Activated T-helper 1 cell treated with anti-CD3 and anti-CD28 coated beads, Interleukin-12 subunit alpha, Interleukin-12 subunit beta, Interleukin-2, Interleukin-4 antibody, amounts not matched to agents 30 ng/mL and 10 ng/mL and 1 ng/mL, durations not matched to agents 14 hours and 24 hours and 36 hours (primary cell): ENCODE data around the gene ENPP1. TPM values are rescaled to one million over a fixed set of nuclear protein-coding genes. Genes with fewer than 3 reads are reported as not detected.

Experiments
- total RNA-seq: library from RNA; stranded (reverse); gene quantifications from 2 replicates; pipeline ENCODE4 v1.2.3, GENCODE V29; 2022

Gene ENPP1
- total RNA-seq, 1 donor from 2014 or later: 1.0 TPM

Other genes starting within 250 kb of the ENPP1 start
- not detected in 2 replicates for gene ARG1, start 234.8 kb upstream of the ENPP1 start, total RNA-seq
- 34.0 and 36.3 TPM in 2 replicates for gene MED23, start 179.8 kb upstream of the ENPP1 start, total RNA-seq
- gene ENPP3, start 170.7 kb upstream of the ENPP1 start, total RNA-seq: 5.7 and 6.6 TPM in 2 replicates
- gene OR2A4, start 106.6 kb upstream of the ENPP1 start, total RNA-seq: not detected in 2 replicates
- not detected in 2 replicates for gene CTAGE9, start 97.0 kb upstream of the ENPP1 start, total RNA-seq
- gene CCN2, start 143.4 kb downstream of the ENPP1 start, total RNA-seq: not detected in 2 replicates